GM20431 (cell line): ENCODE measurements around the gene MTMR2.

ENCODE experiments used
- in situ Hi-C: fragments of 300-500 bp; cut with MseI, MboI; formaldehyde crosslinking; loops from one replicate; pipeline ENCODE4 v1.15.0; 2020; ENCODE audit warnings: low sequenced_read_pairs; ENCODE audit not compliant: unreplicated experiment

The MTMR2 gene

DNA sequence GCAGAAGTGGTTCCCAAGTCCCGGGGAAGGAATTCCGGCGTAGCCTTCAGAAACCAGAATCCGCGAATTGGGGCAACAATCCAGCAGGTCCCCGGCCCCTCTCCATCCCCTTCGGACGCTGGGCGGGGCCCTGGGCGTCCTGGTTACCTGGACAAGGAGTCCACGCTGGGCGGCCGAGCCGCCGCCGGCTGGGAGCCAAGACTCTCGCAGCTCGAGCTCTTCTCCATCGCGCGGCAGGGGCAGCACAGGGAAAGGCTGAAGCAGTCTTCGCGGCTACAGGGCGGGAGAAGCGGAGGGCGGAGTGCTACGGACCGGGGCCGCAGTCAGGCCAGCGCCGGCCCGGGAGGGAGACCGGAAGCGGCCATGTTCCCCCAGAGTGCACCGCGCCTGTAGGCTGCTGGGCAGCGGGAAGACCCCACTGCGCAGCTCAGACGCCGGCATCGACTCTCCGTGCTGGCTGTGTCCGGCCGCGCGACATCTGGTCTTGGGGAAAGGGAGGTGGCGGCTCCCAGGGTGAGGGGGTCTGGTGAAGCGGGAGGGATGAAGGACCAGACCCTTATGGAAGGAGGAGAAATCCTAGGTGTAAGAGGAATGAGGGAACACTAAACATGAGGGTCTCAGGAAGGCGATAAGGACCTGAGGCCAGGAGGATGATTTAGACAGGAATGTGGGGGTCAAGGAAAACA lies at the start of gene MTMR2:
TSS of gene MTMR2 (minus strand) at position 380 of the 686 bp plus-strand sequence. CDS start at position 227, 153 bp downstream.
- in situ Hi-C loops = no loop called here

- in situ Hi-C loops = no loop called here
Measured at GRCh38 chr11:95972060-95972459, 48.2 kb upstream of the MTMR2 start.

DNA sequence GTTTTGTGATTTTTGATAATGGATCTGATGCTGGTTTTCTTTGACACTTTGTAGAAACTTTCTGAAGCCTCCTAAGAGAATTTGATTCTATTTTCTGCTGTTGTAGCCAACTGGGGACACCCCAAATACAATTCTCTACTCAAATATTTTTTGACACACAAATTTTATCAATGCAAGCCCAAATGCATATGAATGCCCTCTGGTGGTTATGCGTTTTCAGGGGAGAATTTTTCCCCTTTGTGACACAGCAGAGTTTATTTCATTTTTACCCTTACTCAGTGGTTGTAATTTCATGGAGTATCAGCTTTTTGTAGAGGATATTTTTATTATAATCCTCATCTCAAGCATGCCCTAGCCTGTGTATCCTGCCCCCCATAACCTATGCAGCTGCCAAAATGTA lies 44.7 kb upstream of the MTMR2 start:
- in situ Hi-C loops = no loop called here

DNA sequence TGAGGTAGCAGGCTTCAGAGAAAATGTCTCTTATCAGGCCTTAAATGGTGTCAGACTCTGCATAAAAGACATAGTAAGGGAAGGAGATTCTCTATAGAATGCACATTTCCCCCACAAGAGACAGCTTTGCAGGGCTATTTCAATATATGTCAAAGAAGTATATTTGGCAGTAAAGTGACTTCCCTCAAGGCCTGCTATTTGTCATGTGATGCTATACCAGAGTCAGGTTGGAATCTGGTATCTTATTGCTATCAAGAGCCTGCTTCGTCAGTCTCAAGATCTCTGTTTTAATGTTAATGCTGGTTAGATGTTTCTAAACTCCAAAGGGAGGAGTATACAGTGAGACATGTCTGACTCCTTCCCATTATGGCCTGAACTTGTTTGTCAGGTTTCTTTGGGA lies 40.4 kb upstream of the MTMR2 start:
- in situ Hi-C loops = no loop called here

DNA sequence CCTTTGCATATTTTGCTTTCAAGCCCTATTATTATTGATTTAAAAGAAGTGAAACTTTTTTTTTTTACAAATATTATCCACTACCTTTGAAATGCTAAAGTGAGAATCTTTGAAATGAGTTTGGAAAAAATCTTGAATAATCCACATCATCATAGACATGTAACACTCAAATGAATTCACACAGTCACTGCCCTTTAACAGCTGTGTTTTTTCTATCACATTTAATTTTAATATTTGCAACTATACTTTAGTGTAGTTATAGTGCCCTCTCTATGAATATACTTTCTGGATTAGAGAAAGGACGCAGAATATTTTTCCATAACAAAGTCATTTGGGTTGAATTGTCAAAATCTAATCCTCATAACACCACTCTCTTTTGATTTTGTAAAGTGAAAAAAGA lies 37.9 kb upstream of the MTMR2 start:
- in situ Hi-C loops = no loop called here

- in situ Hi-C loops = no loop called here
Measured at GRCh38 chr11:95950905-95951304, 27.0 kb upstream of the MTMR2 start.

DNA sequence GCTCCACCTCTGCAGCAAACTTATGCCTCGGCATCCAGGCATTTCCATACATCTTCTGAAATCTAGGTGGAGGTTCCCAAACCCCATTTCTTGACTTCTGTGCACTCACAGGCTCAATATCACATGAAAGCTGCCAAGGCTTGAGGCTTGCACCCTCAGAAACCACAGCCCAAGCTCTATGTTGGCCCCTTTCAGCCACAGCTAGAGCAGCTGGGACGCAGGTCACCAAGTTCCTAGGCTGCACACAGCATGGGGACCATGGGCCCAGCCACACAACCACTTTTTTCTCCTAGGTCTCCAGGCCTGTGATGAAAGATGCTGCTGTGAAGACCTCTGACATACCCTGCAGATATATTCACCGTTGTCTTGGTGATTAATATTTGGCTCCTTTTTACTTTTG lies 24.7 kb upstream of the MTMR2 start:
- in situ Hi-C loops = no loop called here

- in situ Hi-C loops = no loop called here
Measured at GRCh38 chr11:95944623-95945022, 20.7 kb upstream of the MTMR2 start.

GRCh38 chr11:95943546-95943945 lies 19.6 kb upstream of the MTMR2 start:
- in situ Hi-C loops = no loop called here

GRCh38 chr11:95939091-95939490 lies 15.2 kb upstream of the MTMR2 start:
- in situ Hi-C loops = no loop called here

- in situ Hi-C loops = no loop called here
Measured at GRCh38 chr11:95937358-95937757, 13.5 kb upstream of the MTMR2 start.

- in situ Hi-C loops = no loop called here
Measured at GRCh38 chr11:95933594-95933993, 9.7 kb upstream of the MTMR2 start.

DNA sequence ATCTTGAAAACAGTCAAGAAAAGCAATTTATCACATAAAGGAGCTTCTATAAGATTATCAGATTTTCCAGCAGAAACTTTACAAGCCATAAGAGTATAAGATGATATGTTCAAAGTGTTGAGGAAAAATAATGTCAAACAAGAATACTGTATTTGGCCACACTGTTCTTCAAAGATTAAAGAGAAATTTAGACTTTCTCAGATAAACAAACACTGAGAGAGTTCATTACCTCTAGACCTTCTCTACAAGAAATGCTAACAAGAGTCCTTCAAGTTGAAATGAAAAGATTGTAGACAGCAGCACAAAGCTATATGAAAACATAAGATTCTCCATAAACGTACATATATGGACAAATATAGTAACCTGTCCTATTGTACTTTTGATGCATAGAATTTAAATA lies 8.0 kb upstream of the MTMR2 start:
- in situ Hi-C loops = no loop called here

DNA sequence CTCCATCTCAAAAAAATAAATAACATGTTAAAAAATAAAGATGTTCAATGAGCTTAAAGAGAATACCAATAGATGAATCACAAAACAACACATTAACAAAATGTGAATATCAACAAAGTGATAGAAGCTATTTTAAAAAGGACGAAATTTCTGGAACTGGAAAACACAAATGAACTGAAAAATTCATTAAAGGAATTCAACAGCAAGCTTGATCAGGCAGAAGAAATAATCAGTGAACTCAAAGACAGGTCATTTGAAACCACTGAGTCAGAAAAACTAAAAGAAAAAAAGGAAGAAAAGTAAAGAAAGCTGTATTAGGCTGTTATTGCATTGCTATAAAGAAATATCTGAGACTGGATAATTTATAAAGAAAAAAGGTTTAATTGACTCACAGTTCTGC lies 7.0 kb upstream of the MTMR2 start:
- in situ Hi-C loops = no loop called here

- in situ Hi-C loops = no loop called here
Measured at GRCh38 chr11:95926726-95927125, 2.8 kb upstream of the MTMR2 start.

GRCh38 chr11:95925011-95925410 lies 1.1 kb upstream of the MTMR2 start:
- in situ Hi-C loops = no loop called here

DNA sequence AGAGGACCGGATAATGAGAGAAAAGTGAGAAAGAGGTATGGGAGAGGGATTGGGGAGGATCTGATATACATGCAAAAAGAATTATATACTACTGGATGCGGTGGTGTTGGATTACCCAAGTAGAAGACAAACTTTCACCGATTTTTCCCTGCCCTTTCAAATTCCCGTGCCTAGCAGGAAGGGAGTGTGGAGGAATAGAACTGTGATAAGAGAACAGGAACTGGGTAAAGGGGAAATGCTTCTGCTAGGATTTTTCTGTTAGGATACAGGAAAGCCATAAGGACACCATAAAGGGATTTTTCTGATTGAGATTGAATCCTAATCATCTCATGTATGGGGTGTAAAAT lies 480 bp upstream of the MTMR2 start:
- in situ Hi-C loops = no loop called here

- in situ Hi-C loops = no loop called here
Measured at GRCh38 chr11:95923439-95923727, 524 bp downstream of the MTMR2 start.

DNA sequence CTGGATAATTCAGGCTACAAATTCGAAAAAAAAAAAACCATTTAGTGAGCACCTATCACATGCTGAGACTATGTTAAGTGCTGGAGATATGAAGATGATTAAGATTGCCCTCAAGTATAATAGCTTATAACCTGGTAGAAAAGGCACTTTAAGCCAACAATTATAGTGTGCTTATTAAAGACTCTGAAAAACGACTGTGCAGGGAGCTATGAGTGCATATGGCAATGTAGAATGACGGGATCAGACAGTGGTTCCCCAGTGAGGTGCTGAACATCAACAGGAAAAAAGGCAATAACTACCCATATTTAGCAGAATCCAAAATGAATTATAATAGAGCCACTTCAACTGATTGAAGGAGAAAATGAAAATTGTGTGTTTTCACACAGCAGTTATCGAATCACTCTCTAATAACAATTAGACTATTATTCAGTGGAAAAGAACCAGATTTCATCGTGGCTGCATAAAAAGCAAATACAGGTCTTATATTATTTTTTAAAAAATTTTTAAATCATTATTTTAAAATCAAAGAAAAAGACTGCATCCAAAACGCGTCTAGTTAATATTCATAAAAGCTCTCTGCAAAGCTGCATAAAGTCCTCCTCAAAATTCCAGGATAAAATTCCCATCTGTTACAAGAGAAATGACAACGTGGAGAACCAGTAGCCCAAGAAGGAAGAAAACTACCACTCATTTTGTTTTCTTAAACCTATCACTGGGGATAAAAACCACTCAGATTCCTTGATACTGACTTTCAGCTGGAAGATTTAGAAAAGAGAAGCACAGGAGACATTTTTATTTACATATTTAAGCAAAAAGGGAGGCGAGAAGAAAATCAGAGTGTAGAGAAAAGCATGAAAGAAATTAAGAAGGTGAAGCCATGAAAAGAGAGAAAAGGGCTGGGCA lies 1.1 kb downstream of the MTMR2 start:
- in situ Hi-C loops = no loop called here

- in situ Hi-C loops = no loop called here
Measured at GRCh38 chr11:95922099-95922498, 1.8 kb downstream of the MTMR2 start.

- in situ Hi-C loops = no loop called here
Measured at GRCh38 chr11:95920460-95921105, 3.3 kb downstream of the MTMR2 start.
